Stimulated activated CD8-positive, alpha-beta memory T cell treated with anti-CD3 and anti-CD28 coated beads, Interleukin-4, amount 100 ng/mL, for 1 hour (primary cell): ENCODE data around the gene EIF2S3.

ENCODE experiments used
- DNase-seq, 2 donors: peaks; one replicate each; pipeline ENCODE4 v3.0.0-alpha.2; 2020; ENCODE audit warnings: low read depth in 2 of 2, low spot score in 1 of 2

EIF2S3 gene

DNA sequence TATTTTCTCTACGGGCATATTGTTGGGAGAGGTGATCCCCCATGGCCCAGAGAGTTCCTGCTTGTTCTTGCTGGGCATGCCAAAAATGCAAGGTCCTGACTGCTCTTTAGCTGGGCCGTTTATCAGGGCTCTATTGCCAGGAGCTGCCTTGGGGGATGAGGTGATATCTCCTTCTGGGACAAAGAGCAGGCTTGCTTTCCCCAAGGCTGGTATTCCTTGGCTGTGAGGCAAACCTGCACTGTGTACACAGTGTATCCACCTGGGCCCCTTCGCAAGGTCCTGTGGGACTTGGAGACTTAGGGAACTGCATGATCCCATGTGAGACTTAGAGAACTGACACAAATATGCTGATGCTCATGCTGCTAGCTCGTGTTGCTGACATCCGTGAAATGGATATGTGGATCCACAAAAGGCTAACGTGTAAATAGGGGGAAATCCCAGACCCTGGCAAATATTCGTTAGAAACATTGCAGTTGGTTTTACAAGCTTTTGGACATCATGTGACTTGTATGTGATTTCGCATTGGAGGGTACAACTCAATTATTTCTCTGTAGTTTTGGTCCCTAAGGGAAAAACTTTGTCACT is 70.4 kb downstream of the EIF2S3 start:
- DNase-seq = no peak
